IMR-90 (cell line): ENCODE results near the gene GTSE1. TPM values are rescaled to one million over a fixed set of nuclear protein-coding genes. Genes with fewer than 3 reads are reported as not detected.

Experiments
- ATAC-seq: fragments of 200-7000 bp; cut with Tn5 transposase; 2 replicates; pipeline ENCODE4 v1.9.1; 2020; ENCODE audit warnings: low read depth, mild to moderate bottlenecking, moderate library complexity
- BruUV-seq: library from RNA; stranded (reverse); fragments of 400-500 nt; replicated peaks from 2 replicates; lab custom pipeline; 2021; lab: Mats Ljungman, UMichigan
- CTCF ChIA-PET: fragments of 300-600 bp; formaldehyde crosslinking; extraction: SDS; loops from one replicate; lab custom pipeline; 2021; ENCODE audit warnings: antibody characterized with exemption; lab: Yijun Ruan, JAX
- POLR2A ChIA-PET: fragments of 300-600 bp; sonication (Branson Sonifier 250); formaldehyde crosslinking; loops from one replicate; lab custom pipeline; 2022; ENCODE audit warnings: antibody characterized with exemption; ENCODE audit not compliant: unreplicated experiment; lab: Charles Lee
- DNase-seq: peaks from one replicate; pipeline ENCODE4 v3.0.0; 2013
- H2AFZ ChIP-seq: replicated peaks from 2 replicates; pipeline ENCODE3; 2013; ENCODE audit warnings: low read length, mild to moderate bottlenecking; ENCODE audit not compliant: poor library complexity
- H2AK5ac ChIP-seq: 2 replicates; pipeline ENCODE4 v1.6.1; 2013; ENCODE audit warnings: low read depth, low read length, inconsistent platforms
- H2AK9ac ChIP-seq: replicated peaks from 2 replicates; pipeline ENCODE3; 2013; ENCODE audit warnings: mild to moderate bottlenecking, low read depth, low read length, moderate library complexity; ENCODE audit not compliant: poor library complexity
- H2BK120ac ChIP-seq: 2 replicates; pipeline ENCODE4 v1.6.1; 2013; ENCODE audit warnings: low read depth, low read length, inconsistent platforms
- H2BK15ac ChIP-seq: 3 replicates; pipeline ENCODE4 v1.6.1; 2013; ENCODE audit warnings: low read depth, low read length, inconsistent platforms
- H2BK20ac ChIP-seq: 2 replicates; pipeline ENCODE4 v1.6.1; 2013; ENCODE audit warnings: low read depth, mild to moderate bottlenecking, inconsistent platforms, low read length, moderate library complexity
- H2BK5ac ChIP-seq: 2 replicates; pipeline ENCODE4 v1.6.1; 2013; ENCODE audit warnings: mild to moderate bottlenecking, low read depth, low read length, inconsistent platforms; ENCODE audit not compliant: poor library complexity, severe bottlenecking
- H3K14ac ChIP-seq: replicated peaks from 2 replicates; pipeline ENCODE4 v1.6.1; 2013; ENCODE audit warnings: low read depth, low read length, inconsistent platforms
- H3K18ac ChIP-seq: 2 replicates; pipeline ENCODE4 v1.6.1; 2013; ENCODE audit warnings: low read depth, low read length, control low read depth
- H3K23ac ChIP-seq: 2 replicates; pipeline ENCODE4 v1.6.1; 2013; ENCODE audit warnings: low read depth, low read length, inconsistent platforms
- H3K27ac ChIP-seq: 2 replicates; pipeline ENCODE4 v1.5.1; 2013; ENCODE audit warnings: mild to moderate bottlenecking, control low read depth, low read length; ENCODE audit not compliant: insufficient read depth
- H3K27me3 ChIP-seq: 2 replicates; pipeline ENCODE4 v1.6.1; 2013; ENCODE audit warnings: low read length; ENCODE audit not compliant: control insufficient read depth, insufficient read depth
- H3K36me3 ChIP-seq: 2 replicates; pipeline ENCODE4 v1.6.1; 2013; ENCODE audit warnings: low read length, mixed read lengths; ENCODE audit not compliant: control insufficient read depth, insufficient read depth
- H3K4ac ChIP-seq: 2 replicates; pipeline ENCODE4 v1.6.1; 2013; ENCODE audit warnings: low read depth, low read length, inconsistent platforms
- H3K4me1 ChIP-seq: 2 replicates; pipeline ENCODE4 v1.6.1; 2013; ENCODE audit warnings: low read length, mixed read lengths; ENCODE audit not compliant: control insufficient read depth, insufficient read depth
- H3K4me2 ChIP-seq: 2 replicates; pipeline ENCODE4 v1.6.1; 2013; ENCODE audit warnings: low read depth, mild to moderate bottlenecking, control low read depth, low read length, moderate library complexity
- H3K4me3 ChIP-seq: 2 replicates; pipeline ENCODE4 v1.5.1; 2013; ENCODE audit warnings: low read depth, mild to moderate bottlenecking, control low read depth, low read length, moderate library complexity; ENCODE audit not compliant: insufficient read depth
- H3K56ac ChIP-seq: 2 replicates; pipeline ENCODE4 v1.6.1; 2013; ENCODE audit warnings: low read length, inconsistent platforms; ENCODE audit not compliant: insufficient read depth; ENCODE audit errors: extremely low read depth
- H3K79me1 ChIP-seq, 2 experiments: 2 replicates each; pipeline ENCODE4 v1.6.1; 2013; ENCODE audit warnings: low read length in 2 of 2, inconsistent platforms in 1 of 2, low read depth in 1 of 2
- H3K9ac ChIP-seq: 2 replicates; pipeline ENCODE4 v1.6.1; 2013; ENCODE audit warnings: low read depth, low read length, control low read depth
- H3K9me1 ChIP-seq: 2 replicates; pipeline ENCODE4 v1.6.1; 2013; ENCODE audit warnings: low read length, inconsistent platforms; ENCODE audit not compliant: insufficient read depth
- H3K9me3 ChIP-seq: 2 replicates; pipeline ENCODE4 v1.6.1; 2013; ENCODE audit warnings: low read length; ENCODE audit not compliant: control insufficient read depth, insufficient read depth
- H4K20me1 ChIP-seq: 2 replicates; pipeline ENCODE4 v1.6.1; 2013; ENCODE audit warnings: low read length, inconsistent platforms; ENCODE audit not compliant: insufficient read depth
- H4K5ac ChIP-seq: 2 replicates; pipeline ENCODE4 v1.6.1; 2013; ENCODE audit warnings: mild to moderate bottlenecking, low read depth, low read length, control low read depth
- H4K8ac ChIP-seq, 2 experiments: 2 replicates each; pipeline ENCODE4 v1.6.1; 2013; ENCODE audit warnings: low read depth in 2 of 2, low read length in 2 of 2, control low read depth in 1 of 2, inconsistent platforms in 1 of 2
- H4K91ac ChIP-seq: 2 replicates; pipeline ENCODE4 v1.6.1; 2013; ENCODE audit warnings: low read depth, low read length, inconsistent platforms; ENCODE audit not compliant: insufficient read depth
- BHLHE40 ChIP-seq: fragments of 150-350 bp; IDR thresholded peaks from 2 replicates; pipeline ENCODE4 v1.6.1; 2016; ENCODE audit warnings: mild to moderate bottlenecking, low read depth, low read length
- CHD1 ChIP-seq: IDR thresholded peaks from 2 replicates; pipeline ENCODE4 v1.6.1; 2012; ENCODE audit warnings: low read depth, low read length, improper control_type of control experiment
- MAFK ChIP-seq: IDR thresholded peaks from 2 replicates; pipeline ENCODE4 v1.6.1; 2012; ENCODE audit warnings: low read depth, low read length, improper control_type of control experiment
- MAZ ChIP-seq: IDR thresholded peaks from 2 replicates; pipeline ENCODE4 v1.6.1; 2012; ENCODE audit warnings: low read depth, mild to moderate bottlenecking, low read length, improper control_type of control experiment, moderate library complexity, borderline replicate concordance
- MXI1 ChIP-seq: IDR thresholded peaks from 2 replicates; pipeline ENCODE4 v1.6.1; 2012; ENCODE audit warnings: low read depth, mild to moderate bottlenecking, low read length, moderate library complexity, borderline replicate concordance
- NFE2L2 ChIP-seq: fragments of 150-350 bp; IDR thresholded peaks from 2 replicates; pipeline ENCODE4 v1.6.1; 2016; ENCODE audit warnings: low read depth, mild to moderate bottlenecking, low read length
- POLR2A ChIP-seq: IDR thresholded peaks from 2 replicates; pipeline ENCODE4 v1.6.1; 2012; ENCODE audit warnings: mild to moderate bottlenecking, low read depth, low read length
- RFX5 ChIP-seq: IDR thresholded peaks from 2 replicates; pipeline ENCODE4 v1.8.0; 2012; ENCODE audit warnings: low read depth, mild to moderate bottlenecking, low read length, moderate library complexity
- WGBS, 2 experiments: methylation state at CpG; one replicate each; pipeline versions ENCODE4 v1.1.5 to v1.1.7; 2013; ENCODE audit warnings: missing lambda C conversion rate in 2 of 2; ENCODE audit not compliant: insufficient read length in 1 of 2; ENCODE audit errors: extremely low coverage in 2 of 2; 5-methylcytosine and 5-hydroxymethylcytosine counted together
- dilution Hi-C: fragments of 300-500 bp; cut with HindIII; formaldehyde crosslinking; loops from one replicate; pipeline ENCODE4 v1.14.3; 2018; ENCODE audit warnings: low sequenced_read_pairs; ENCODE audit not compliant: unreplicated experiment
- in situ Hi-C: fragments of 300-500 bp; cut with MboI; formaldehyde crosslinking; loops from 3 replicates; pipeline ENCODE4 v1.14.3; 2019; ENCODE audit warnings: low sequenced_read_pairs, inconsistent platforms, mixed read lengths
- intact Hi-C: fragments of 100-400 bp; cut with micrococcal nuclease; formaldehyde crosslinking; loops from 2 replicates; pipeline ENCODE4 v1.10.0; 2022
- polyA plus RNA-seq, 3 experiments: library from polyadenylated mRNA; depleted of rRNA; stranded (reverse); fragments of >200 nt; gene quantifications; 2 replicates each; pipeline ENCODE4 v1.2.3, GENCODE V29; 2012; ENCODE audit warnings: low replicate concordance in 1 of 3
- total RNA-seq: library from RNA; depleted of rRNA; stranded (reverse); fragments of >200 nt; gene quantifications from 2 replicates; pipeline ENCODE4 v1.2.3, GENCODE V29; 2012
- TF ChIP-seq, protein P1 (sequence below): fragments of 150-350 bp; IDR thresholded peaks from 2 replicates; pipeline ENCODE4 v1.6.1; 2017; ENCODE audit warnings: mild to moderate bottlenecking, antibody characterized with exemption, low read length, low read depth
- TF ChIP-seq, protein P2 (sequence below): conservative IDR thresholded peaks from 2 replicates; pipeline ENCODE4 v1.5.1; 2012; ENCODE audit warnings: mild to moderate bottlenecking, low read depth, low read length, improper control_type of control experiment
- TF ChIP-seq, protein P3 (sequence below): fragments of 150-350 bp; IDR thresholded peaks from 2 replicates; pipeline ENCODE4 v1.6.1; 2016; ENCODE audit warnings: low read depth, mild to moderate bottlenecking, low read length, moderate library complexity, borderline replicate concordance

Gene GTSE1
- total and polyA plus RNA-seq, 2 of the 4 experiments (the other 2 are of a cell fraction) = 5.9 to 17.1 TPM

DNA sequence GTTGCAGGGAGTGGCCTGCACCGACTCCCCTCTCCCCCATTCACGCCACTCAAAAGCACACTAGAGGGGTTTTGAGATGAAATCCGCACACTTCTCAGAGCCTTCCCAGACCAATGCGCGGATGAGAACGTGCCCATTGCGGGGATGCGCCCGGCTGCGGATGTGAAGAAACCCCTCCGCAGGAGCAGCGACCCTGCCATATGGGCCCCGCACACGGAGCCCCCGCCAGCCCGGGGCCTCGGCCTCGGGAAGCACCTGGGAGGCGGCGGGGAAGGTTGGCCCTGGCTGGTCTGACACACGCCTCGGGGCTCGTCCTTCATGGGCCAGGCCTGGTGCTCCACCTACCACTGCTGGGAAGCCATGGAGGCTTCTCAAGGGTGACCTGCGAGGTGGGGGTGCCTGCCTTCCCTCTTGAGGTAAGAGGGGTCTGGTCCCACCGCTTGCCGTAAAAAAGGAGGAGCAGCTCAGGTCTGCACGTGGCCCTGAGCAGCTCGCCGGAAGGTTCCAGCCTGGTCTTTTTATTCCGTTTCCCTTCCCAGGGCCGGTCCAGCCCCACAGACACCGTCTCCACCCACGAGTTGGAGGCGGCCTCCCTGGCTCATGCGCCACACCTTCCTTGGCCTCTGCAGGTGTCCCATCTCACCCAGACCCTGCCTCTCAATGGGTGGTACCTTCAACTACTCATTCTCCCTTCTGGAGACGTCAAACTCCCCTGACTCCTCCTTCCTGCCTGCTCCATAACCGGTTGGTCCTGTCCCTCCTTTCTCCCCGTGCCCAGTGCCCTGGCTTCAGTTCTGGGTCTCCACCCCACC, 78.2 kb downstream of the GTSE1 start:
- Histone ChIP-seq H3K9me1 (no peaks in the 10 kb centered on the region; the same call in 1 of the 2 replicates), H2AK5ac (no peak overlapping the region), H3K9ac (no peak overlapping the region), H2BK5ac (no peak overlapping the region), H3K4me2 (no peak overlapping the region), H4K5ac (no peak overlapping the region), H3K4me1 (no peaks in the 10 kb centered on the region; the same call in 1 of the 2 replicates), H3K36me3 (no peaks in the 10 kb centered on the region), H3K14ac (no peak overlapping the region), H3K4me3 (no peak overlapping the region), H3K23ac (no peak overlapping the region), H3K79me1 (no peaks in the 10 kb centered on the region), H3K9me3 (peaks cover 6% of the 10 kb centered on the region), H2AK9ac (no peak overlapping the region), H2AFZ (no peak overlapping the region), H3K27me3 (peaks cover 14% of the 10 kb centered on the region; the same call in 1 of the 2 replicates), H3K56ac (no peak overlapping the region), H2BK15ac (no peak overlapping the region), H2BK20ac (no peak overlapping the region), H2BK120ac (no peak overlapping the region), H3K27ac (no peak overlapping the region), H3K18ac (no peak overlapping the region), H4K20me1 (no peaks in the 10 kb centered on the region), H4K8ac (no peak overlapping the region), H3K4ac (no peak overlapping the region), H4K91ac (no peak overlapping the region)
- no peak for TF ChIP-seq CHD1
- TF ChIP-seq, protein P1, sequence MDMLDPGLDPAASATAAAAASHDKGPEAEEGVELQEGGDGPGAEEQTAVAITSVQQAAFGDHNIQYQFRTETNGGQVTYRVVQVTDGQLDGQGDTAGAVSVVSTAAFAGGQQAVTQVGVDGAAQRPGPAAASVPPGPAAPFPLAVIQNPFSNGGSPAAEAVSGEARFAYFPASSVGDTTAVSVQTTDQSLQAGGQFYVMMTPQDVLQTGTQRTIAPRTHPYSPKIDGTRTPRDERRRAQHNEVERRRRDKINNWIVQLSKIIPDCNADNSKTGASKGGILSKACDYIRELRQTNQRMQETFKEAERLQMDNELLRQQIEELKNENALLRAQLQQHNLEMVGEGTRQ = no peak
- no peak for TF ChIP-seq POLR2A
- TF ChIP-seq MXI1 = no peak
- TF ChIP-seq BHLHE40 = no peak
- TF ChIP-seq MAZ = no peak
- TF ChIP-seq, protein P2, sequence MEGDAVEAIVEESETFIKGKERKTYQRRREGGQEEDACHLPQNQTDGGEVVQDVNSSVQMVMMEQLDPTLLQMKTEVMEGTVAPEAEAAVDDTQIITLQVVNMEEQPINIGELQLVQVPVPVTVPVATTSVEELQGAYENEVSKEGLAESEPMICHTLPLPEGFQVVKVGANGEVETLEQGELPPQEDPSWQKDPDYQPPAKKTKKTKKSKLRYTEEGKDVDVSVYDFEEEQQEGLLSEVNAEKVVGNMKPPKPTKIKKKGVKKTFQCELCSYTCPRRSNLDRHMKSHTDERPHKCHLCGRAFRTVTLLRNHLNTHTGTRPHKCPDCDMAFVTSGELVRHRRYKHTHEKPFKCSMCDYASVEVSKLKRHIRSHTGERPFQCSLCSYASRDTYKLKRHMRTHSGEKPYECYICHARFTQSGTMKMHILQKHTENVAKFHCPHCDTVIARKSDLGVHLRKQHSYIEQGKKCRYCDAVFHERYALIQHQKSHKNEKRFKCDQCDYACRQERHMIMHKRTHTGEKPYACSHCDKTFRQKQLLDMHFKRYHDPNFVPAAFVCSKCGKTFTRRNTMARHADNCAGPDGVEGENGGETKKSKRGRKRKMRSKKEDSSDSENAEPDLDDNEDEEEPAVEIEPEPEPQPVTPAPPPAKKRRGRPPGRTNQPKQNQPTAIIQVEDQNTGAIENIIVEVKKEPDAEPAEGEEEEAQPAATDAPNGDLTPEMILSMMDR = no peak
- no peak for TF ChIP-seq NFE2L2
- TF ChIP-seq RFX5 = no peak
- no peak for TF ChIP-seq MAFK
- TF ChIP-seq, protein P3, sequence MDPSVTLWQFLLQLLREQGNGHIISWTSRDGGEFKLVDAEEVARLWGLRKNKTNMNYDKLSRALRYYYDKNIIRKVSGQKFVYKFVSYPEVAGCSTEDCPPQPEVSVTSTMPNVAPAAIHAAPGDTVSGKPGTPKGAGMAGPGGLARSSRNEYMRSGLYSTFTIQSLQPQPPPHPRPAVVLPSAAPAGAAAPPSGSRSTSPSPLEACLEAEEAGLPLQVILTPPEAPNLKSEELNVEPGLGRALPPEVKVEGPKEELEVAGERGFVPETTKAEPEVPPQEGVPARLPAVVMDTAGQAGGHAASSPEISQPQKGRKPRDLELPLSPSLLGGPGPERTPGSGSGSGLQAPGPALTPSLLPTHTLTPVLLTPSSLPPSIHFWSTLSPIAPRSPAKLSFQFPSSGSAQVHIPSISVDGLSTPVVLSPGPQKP = no peak
- ChIA-PET CTCF (no interaction called here), POLR2A (no interaction called here)
- in situ Hi-C loops = no loop called here
- intact Hi-C loops = no loop called here
- DNase-seq = no peak
- no TSS peak for BruUV-seq
- ATAC-seq = no peak
- WGBS, 2 experiments = 84% methylated on average over 29 of the region's 38 CpGs; no CpG with 5 or more reads in 1 of the 2 experiments
- dilution Hi-C loops = no loop called here
